ENCODE results near the gene CFAP69. TPM values are rescaled to one million over a fixed set of nuclear protein-coding genes. Genes with fewer than 3 reads are reported as not detected.

The CFAP69 gene
- total RNA-seq, 1 donor from 2014 or later = 3.6 TPM

- no peak for TF ChIP-seq CTCF (IDR thresholded peaks at IDR 0.05; ENCODE audit: insufficient read depth, low read length, poor library complexity, severe bottlenecking)
- Histone ChIP-seq H3K27me3 (ENCODE audit: control insufficient read depth, insufficient read depth, low read length) (peaks cover 21% of the 10 kb centered on the region), H3K4me3 (ENCODE audit: low read depth, low read length) (no peak overlapping the region), H3K36me3 (ENCODE audit: control insufficient read depth, insufficient read depth, low read length) (no peaks in the 10 kb centered on the region)
- no peak for DNase-seq (ENCODE audit: low read depth)
Measured at GRCh38 chr7:90320014-90320413, 75.0 kb downstream of the CFAP69 start.

- H3K27me3 ChIP-seq (ENCODE audit: control insufficient read depth, insufficient read depth, low read length) = peaks cover 21% of the 10 kb centered on the region
- no peak for TF ChIP-seq CTCF (IDR thresholded peaks at IDR 0.05; ENCODE audit: insufficient read depth, low read length, poor library complexity, severe bottlenecking)
- DNase-seq (ENCODE audit: low read depth) = no peak
- peak overlapping the region; percentile 34 for H3K4me3 ChIP-seq (ENCODE audit: low read depth, low read length)
- H3K36me3 ChIP-seq (ENCODE audit: control insufficient read depth, insufficient read depth, low read length) = no peaks in the 10 kb centered on the region
Measured at GRCh38 chr7:90320418-90320800, 75.4 kb downstream of the CFAP69 start.

GRCh38 chr7:90320801-90321494, 76.0 kb downstream of the CFAP69 start, which contains the start of gene FAM237B:
TSS of gene FAM237B (minus strand) at chr7:90321304. CDS start at chr7:90319748, 1,556 bp downstream.
- Histone ChIP-seq H3K36me3 (ENCODE audit: control insufficient read depth, insufficient read depth, low read length) (no peaks in the 10 kb centered on the region), H3K4me3 (ENCODE audit: low read depth, low read length) (peak within 1 kb of the TSS; percentile 34), H3K27me3 (ENCODE audit: control insufficient read depth, insufficient read depth, low read length) (peaks cover 21% of the 10 kb centered on the region)
- DNase-seq (ENCODE audit: low read depth) = no peak
- no peak for TF ChIP-seq CTCF (IDR thresholded peaks at IDR 0.05; ENCODE audit: insufficient read depth, low read length, poor library complexity, severe bottlenecking)

GRCh38 chr7:90322837-90323236, 77.9 kb downstream of the CFAP69 start:
- DNase-seq (ENCODE audit: low read depth) = no peak
- Histone ChIP-seq H3K36me3 (ENCODE audit: control insufficient read depth, insufficient read depth, low read length) (no peaks in the 10 kb centered on the region), H3K4me3 (ENCODE audit: low read depth, low read length) (no peak overlapping the region), H3K27me3 (ENCODE audit: control insufficient read depth, insufficient read depth, low read length) (peaks cover 21% of the 10 kb centered on the region)
- TF ChIP-seq CTCF (IDR thresholded peaks at IDR 0.05; ENCODE audit: insufficient read depth, low read length, poor library complexity, severe bottlenecking) = no peak

- Histone ChIP-seq H3K36me3 (ENCODE audit: control insufficient read depth, insufficient read depth, low read length) (no peaks in the 10 kb centered on the region), H3K27me3 (ENCODE audit: control insufficient read depth, insufficient read depth, low read length) (peaks cover 8% of the 10 kb centered on the region), H3K4me3 (ENCODE audit: low read depth, low read length) (no peak overlapping the region)
- TF ChIP-seq CTCF (IDR thresholded peaks at IDR 0.05; ENCODE audit: insufficient read depth, low read length, poor library complexity, severe bottlenecking) = no peak
- no peak for DNase-seq (ENCODE audit: low read depth)
Measured at GRCh38 chr7:90326500-90326899, 81.5 kb downstream of the CFAP69 start.
